NCI-H2081 treated with DMSO at 0.1 percent for 48 hours (cell line): ENCODE results near the gene ATP10B.

Experiments used
- DNase-seq: peaks from one replicate; lab custom pipeline; 2025; lab: John Stamatoyannopoulos, UW

The ATP10B gene

DNA sequence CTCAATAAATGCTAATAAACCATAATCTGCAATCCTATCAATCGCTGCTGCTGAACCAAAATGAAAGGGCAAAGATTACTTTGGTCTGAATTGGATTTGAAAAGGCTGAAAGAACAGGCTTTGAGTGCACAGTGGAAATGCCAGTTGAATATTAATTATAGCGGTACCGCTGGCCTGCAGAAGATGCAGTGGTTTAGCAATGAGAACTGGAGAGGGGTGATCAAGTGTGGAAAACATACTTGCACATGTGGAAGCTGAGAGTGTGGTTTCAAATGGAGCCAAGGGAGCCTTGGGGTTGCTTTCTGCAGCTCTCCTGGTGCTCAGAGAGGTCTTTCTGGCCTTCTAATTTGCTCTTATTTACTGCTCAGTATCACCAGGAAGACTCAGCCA is 296.4 kb downstream of the ATP10B start:
- no peak for DNase-seq

DNA sequence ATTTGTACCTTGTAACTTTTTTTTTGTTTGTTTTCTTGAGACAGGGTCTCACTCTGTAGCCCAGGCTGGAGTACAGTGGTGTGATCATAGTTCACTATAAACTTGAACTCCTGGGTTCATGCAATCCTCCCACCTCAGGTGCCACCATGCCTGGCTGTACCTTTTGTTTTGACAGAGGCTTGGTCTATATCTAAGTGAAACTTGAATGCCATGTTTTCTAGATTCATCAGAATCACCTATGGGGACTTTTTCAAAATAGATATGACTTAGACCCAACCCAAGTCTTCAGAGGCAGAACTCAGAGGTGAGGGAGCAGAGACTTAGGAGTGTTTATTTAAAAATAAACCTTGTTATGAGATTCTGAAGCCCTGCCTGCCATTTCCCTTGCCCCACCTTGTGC is 301.9 kb downstream of the ATP10B start:
- no peak for DNase-seq

DNA sequence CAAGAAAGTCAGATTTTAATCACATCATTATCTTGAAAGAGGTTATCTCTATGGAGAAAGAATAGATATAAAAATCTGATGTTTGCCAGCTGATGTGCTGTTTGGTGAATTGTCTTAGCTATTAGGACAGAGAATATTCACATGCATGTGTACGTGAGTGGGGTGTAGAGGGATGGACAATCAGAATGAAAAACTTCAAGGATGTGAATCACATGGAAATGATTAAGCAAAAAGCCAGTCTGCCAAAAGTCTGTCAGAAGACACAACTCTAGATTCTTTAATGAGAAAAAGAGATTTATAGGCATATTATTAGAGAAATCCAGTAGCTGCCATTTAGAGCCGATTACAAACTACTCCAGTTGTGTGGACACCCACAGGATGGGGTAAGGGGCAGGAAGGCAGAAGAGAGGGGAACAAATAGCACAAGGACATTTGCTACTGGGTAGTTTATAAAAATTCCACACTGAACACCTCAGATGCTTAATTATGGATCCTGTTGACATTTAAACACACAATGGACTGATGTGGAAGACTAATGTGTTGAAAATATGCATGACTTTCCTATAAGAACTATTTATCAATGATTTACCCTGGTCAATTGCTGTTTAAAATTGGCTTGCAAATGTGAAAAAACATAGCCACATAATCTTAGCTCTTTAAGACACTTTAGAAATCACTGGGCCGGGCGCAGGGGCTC is 302.9 kb downstream of the ATP10B start:
- no peak for DNase-seq

DNA sequence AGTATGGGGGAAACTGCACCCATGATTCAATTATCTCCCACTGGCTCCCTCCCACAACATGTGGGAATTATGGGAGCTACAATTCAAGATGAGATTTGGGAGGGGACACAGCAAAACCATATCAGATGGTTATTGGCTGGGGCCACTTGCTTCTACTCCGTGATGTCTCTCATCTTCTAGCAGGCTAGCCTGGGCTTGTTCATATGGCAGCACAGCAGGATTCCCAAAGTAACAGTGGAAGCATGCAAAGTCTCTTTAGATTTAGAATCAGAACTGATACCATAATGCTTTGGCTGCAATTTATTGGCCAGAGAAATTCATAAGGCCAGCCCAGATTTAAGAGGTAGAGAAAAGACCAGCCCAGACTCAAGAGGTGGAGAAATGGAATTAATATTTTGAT is 304.1 kb downstream of the ATP10B start:
- DNase-seq, result no peak

DNA sequence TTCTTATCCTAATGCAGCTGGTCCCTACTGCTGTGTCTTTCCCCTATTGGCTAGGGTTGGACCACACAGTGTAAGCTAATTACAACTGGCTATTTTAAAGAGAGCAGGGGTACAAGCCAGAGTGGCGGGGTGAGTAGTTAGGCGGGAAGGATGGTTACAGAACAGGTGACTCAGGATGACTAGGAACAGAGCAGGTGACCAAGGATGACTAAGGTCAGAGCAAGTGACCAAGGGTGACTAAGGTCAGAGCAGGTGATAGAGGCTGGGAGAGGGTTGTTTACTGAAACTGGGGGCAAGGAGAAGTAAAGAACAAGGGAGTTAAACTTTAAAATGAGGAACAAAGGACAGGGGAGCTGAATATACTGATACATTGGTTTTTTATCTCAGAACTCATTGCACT is 304.9 kb downstream of the ATP10B start:
- no peak for DNase-seq

DNA sequence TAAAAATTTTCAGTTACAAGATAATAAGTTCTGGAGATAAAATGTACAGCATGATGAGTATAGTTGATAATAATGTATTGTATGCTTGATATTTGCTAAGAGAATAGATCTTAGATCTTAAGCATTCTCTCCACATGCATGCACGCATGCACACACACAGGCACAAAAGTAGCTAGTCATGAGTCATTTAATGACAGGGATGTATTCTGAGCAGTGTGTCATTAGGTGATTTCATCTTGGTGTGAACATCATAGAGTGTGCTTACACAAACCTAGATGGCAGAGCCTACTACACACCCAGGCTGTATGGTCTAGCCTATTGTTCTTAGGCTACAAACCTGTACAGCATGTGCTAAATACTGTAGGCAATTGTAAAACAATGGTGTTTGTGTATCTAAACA is 306.2 kb downstream of the ATP10B start:
- DNase-seq, result no peak

DNA sequence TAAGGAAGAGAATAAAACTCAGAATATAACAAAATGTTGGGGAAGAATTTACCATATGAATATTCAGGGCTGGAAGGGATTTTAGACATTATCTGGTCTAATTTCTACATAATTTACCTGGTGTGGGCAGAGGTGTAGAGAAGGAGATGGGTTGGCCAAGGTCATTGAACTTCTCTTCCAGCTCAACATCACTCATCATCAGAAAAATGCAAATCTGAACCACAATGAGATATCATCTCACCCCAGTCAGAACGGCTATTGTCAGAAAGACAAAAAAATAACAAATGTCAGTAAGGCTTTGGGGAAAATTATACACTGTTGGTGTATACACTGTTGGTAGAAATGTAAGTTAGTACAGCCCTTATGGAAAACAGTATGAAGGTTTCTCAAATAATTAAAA is 308.6 kb downstream of the ATP10B start:
- DNase-seq, result no peak

DNA sequence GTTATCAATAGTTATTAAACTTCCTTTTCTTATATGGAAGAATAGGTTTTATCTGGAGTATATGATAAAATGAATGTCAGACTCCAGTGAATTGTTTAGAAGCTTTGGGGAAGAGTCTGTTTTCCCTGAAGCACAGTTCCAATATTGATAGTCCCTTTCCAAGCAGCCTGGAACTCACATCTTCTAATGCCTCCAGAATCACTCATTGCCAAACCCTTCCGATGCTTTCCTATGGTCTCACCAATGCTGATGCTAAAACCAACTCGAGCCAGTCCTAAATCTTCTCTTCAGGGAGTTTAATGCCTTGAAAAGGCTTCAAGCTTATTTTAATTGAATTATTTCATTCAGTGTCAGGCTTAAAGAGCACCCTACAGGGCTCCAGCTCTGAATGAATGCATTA is 309.2 kb downstream of the ATP10B start:
- no peak for DNase-seq

DNA sequence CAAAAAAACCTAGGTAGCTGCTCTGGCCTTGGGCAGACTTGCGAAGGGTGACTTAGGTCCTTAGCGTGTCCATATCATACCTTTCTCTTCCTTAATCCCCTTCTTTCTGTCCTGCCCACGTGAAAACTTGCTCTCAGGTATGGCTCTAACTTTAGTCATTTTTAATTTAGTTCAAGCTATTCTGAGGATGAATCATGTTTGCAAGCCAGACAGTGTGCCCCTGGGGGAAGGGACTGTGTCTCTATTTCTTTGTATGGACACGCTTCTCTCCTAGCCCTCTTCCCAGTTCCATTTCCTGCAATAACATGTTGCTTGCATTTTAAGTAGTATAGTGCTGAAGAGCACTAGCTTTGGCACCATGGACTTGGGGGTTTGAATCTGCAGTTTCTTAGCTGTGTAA is 309.7 kb downstream of the ATP10B start:
- no peak for DNase-seq

DNA sequence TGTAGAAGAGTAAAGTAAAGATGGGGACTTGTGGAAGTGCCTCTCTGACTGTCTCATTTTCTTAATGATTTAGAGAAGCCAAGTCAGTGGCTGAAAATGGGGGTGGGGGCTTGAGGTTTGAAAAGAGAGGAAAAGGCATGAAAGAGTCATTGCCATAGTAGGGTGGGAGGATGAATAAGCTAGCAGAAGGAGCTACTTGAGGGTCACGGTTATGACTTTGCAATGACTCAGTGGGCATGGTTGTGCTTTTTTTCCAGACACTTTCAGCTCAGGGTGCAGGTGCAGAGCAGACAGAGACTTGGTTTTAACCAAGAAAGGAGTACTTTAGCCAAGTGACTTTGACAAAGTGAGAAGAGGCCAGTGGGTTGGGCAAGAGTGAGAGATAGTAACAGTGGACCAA is 312.6 kb downstream of the ATP10B start:
- no peak for DNase-seq

DNA sequence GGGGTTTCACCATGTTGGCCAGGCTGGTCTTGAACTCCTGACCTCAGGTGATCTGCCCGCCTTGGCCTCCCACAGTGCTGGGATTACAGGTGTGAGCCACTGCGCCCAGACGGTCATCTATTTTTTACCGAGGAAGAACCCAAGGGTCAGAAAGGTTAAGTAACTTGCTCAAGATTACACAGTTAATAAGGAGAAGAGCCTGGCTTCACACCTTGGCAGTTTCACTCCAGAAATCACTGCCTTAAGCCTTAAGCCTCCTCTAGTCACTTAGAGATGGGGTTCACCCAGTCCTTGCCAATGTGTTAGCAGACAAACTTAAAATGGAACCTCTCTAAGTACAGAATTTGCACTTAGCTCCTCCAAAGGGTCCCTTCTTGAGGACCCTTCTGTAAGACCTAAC is 314.1 kb downstream of the ATP10B start:
- DNase-seq, result no peak

DNA sequence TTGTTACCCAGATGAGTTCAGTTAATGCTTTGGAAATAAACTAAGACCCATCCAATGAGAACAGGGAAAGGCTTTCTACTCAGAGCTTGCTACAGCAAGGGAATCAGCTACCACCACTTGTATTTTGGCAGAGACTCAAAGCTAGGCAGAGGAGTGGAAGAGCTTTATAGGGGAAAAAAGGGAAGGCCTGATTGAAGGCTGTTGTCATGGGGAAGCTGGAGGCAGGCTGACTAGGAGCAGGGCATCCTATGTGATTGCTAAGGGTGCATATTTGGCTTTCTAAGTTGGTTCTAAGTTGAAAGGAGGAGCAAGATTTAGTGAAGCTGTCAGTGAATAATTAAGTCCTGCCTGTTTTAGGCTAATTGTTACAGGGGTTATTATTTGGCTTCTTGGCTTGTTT is 314.9 kb downstream of the ATP10B start:
- DNase-seq, result no peak

DNA sequence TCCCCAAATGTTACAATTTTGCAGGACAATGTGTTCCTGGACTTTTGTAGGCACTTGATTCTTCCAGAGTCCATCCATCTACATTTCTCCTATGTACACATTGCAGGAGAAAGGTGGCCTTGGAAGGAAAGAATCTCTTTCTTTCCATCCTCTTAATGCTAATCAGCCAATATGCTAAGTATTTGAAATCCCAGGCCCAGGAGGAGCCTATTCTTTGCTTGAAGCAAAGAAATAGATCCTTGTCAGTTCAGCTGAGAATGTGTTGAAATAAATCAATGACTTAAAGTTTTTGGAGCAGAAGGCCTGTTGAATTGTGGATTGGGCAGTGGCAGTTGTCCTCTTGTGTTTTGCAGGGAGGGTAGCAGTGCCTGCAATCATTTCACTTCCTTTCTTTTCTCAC is 317.1 kb downstream of the ATP10B start:
- DNase-seq, result no peak

DNA sequence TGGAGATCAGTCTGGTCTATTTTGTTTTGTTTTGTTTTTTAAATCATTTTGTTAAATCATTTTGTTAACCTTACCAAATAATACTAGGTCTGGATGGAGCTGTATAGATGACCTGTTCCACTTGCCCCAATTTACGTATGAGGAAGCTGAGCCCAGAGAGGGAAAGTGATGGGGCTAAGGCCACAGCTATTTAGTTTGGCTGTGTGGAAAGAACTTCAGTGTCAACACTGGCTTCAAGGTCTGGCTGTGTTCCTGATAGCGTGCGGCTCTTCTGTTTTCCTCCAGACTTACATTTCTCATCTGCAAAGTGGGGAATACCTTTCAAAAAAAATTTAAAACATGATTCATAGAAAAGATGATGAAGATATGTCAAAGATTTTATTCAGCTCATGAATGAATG is 317.9 kb downstream of the ATP10B start:
- no peak for DNase-seq

DNA sequence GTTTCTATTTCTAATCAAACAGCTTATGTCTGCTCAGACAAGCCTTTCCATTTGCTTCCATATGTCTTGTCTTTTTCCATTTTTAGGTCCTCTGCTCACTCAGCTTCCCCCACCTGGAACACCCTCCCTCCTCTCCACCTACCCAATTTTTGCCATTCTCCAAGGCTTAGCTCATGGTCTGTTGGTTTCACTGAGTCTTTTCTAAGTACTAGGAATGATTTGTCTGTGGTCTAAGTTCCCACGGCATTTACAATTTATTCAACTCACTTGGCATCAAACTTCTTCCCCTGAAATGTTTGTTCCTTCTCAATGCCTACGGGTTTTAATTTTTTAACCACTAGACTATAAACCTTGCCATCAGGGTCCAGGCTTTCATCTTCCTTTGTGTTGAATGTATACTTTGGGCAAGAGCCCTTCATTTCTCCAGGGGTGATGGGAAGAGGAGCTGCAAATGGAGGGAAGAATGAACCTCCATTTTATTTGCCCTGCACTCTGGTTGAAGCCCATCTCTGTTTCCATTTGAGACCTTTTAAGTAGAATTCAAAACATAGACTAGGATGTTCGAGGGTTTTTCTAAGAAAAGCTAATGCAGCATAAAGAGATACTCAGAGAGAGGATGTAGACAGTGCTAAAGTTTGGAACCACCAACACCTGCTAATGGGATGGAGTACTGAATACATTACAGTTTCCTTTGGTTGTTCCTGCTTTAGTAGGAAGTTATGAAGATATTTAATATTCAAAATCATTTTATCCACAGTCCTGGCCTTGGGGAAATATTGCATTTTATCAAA is 326.3 kb downstream of the ATP10B start:
- no peak for DNase-seq

DNA sequence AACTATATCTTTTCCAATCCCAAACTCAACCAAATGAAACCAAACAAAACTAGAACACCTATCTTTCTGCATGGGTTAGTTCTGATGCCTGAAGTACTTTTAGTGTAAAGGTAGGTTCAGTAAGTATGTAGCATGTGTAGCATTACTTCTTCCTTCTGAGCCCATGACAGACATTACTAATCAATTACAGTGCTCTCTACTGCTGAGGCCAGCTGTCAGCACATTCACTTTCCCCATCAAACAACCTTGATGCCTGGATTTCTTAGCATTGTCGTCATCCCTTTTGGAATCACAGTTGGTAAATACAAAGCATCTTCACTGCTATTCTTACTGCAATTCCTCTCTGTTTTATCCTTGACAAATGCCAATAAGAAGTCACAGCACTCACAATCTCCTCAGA is 327.2 kb downstream of the ATP10B start:
- no peak for DNase-seq

DNA sequence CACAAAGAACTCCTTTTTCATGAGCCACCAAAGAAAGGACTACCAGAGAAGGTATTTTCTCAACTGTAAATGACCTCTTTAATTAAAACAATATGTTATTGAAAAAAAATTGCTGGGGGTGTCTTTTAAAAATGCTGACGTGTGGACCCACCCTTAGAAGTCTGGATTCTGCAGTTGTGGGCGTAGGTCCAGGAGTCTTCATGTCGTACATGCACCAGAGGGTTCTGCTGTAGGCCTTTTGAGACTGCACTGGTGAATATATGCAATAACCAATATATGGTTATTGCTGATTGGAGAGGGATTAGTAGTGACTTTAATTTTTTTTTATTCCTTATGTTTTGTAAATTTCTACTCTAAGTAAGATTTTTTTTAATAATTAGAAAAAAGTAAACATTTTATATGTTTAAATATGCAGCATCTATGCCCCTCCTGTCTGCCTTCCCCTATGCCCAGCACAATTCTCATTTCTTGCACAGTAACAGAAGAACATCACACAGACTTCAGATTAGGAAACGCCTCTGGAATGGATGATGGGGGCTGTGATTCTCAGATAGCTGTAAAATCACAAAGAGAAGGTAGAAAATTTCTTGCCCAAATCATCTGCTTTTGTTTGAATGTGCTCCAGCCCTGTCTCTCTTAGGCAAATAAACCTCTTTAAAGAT is 328.4 kb downstream of the ATP10B start:
- DNase-seq, result no peak

DNA sequence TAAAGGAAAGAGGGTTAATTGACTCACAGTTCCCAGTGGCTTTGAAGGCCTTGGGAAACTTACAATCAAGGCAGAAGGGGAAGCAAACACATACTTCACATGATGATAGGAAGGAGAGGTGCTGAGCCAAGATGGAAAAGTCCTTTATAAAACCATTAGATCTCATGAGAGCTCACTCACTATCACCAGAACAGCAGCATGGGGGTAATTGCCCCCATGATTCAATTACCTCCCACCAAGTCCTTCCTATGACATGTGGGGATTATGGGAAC is 330.7 kb downstream of the ATP10B start:
- no peak for DNase-seq

DNA sequence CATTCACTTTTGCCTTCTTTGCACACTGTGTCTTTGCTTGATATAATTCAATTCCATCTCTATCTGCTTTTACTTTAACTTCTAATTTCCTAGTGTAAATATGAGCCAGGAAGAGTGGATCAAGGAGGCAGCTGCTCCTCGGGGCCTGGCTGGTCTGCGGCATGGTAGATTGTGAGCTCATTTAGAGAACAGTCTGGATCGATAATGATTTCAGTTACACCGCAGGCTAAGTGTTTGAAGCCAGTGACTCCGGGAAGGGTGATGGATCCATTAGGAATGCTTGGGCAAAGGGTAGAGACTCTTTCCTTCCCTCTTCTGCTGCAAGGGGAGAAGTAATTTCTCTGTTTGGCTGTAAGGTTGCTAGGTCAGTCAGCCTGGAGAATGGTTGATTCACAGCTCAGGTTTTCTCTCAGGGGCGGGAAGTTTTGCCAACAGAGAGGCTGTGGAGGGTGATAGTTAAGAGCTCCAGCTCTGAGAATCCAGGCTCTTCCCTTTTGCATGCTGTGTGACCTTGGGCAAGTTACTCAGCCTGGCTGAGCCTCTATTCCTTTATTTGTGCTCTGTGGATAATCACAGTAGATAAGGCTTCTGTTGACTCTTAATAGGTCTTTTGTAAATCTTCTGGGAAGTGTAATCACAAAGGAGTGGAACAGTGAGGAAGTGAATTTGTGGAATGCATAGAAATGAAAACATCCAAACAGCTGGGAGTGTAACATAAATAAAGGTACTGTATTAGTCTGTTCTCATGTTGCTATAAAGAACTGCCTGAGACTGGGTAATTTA is 331.2 kb downstream of the ATP10B start:
- DNase-seq, result no peak

DNA sequence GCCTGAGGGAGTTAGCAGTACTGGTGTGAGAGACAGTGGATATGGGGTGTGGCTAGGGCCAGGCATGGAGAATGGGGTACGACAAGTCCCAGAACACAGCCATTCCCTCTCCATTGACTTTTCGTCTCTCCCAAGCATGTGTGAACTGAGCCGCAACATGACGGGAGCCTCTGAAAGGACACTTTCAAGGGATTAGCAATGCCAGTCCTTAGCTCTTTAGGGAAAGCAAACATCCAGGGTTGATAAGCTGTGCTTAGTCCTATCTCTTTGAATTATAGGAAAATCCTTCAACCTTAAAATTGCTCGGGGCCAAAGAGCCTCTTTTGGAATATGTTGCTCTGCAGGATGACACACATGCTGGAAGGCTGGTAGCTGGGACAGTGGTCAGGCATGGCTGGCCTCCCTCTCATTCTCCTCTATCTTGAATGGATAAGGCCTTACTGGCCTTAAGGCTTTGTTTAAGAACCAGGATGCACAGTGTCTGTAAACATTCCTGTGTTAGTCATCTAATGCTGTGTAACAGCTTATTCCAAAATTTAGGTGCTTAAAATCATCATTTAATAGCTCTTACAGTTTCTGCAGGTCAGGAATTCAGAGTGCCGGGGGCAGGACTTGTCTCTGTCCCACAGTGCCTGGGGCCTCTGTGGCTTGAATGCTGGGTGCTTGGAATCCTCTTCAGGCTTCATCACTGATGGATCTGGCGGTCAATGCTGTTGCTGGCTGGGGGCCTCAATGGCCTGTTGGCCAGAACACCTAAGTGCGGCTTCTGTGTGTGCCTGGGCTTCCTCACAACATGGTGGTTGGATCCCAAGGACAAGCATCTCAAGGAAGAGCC is 335.1 kb downstream of the ATP10B start:
- no peak for DNase-seq

DNA sequence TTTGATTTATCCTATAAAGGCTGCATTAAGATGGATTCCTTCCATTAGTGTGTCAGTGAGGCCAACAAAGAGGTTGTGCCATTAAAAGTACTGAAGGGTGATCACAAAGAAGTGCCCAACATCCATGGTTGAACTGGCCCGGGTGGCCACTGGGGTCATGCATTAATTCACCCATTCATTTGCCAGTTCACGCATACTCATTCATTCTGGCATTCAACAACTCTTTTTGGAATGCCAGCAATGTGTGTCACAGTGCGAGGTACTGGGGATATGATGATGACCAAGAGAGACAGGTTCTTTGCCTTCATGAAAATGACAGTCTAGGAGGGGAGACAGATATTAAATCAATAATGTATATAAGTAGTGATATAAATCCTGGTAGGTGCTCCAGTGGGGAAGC is 337.1 kb downstream of the ATP10B start:
- DNase-seq, result no peak

DNA sequence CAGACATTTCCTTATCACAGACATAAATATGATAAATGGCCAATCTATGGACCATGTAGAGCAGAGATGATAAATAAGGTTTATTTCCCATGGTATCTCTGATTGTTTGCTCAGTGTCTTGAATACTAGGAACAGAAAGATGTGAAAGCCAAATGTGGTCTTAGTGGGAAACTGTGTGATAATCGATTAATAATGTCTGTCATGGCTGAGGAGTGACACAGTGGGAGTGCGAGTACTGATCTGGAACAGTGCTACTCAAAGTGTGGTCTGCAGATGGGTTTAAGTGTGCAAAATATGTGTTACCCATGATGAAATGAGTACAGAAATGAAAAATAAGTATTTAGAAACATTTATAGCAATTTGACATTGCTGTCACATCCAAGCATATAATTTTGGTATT is 337.8 kb downstream of the ATP10B start:
- no peak for DNase-seq
